WTC11 (cell line): ENCODE measurements around the gene DMPK. TPM values are rescaled to one million over a fixed set of nuclear protein-coding genes. Genes with fewer than 3 reads are reported as not detected.

ENCODE experiments used
- ARID4B ChIP-seq: sonication (generic); formaldehyde crosslinking; IDR thresholded peaks from 2 replicates; pipeline ENCODE4 v1.8.0; 2023; ENCODE audit warnings: missing genetic modification reagents, mild to moderate bottlenecking, borderline replicate concordance
- ATF2 ChIP-seq: sonication (generic); formaldehyde crosslinking; IDR thresholded peaks from 2 replicates; pipeline ENCODE4 v1.8.1; 2022; ENCODE audit warnings: low read depth, missing genetic modification reagents, borderline replicate concordance
- ESRRA ChIP-seq: sonication (generic); formaldehyde crosslinking; IDR thresholded peaks from 2 replicates; pipeline ENCODE4 v1.8.1; 2022; ENCODE audit warnings: mild to moderate bottlenecking, missing genetic modification reagents, borderline replicate concordance
- FOXJ3 ChIP-seq: sonication (generic); formaldehyde crosslinking; IDR thresholded peaks from 2 replicates; pipeline ENCODE4 v1.9.0; 2021; ENCODE audit warnings: missing genetic modification reagents, mild to moderate bottlenecking, borderline replicate concordance
- FOXP4 ChIP-seq: sonication (generic); formaldehyde crosslinking; IDR thresholded peaks from 2 replicates; pipeline ENCODE4 v1.8.0; 2022; ENCODE audit warnings: mild to moderate bottlenecking, missing genetic modification reagents
- GRHL2 ChIP-seq: fragments of 250-450 bp; sonication (Bioruptor Pico); IDR thresholded peaks from 2 replicates; pipeline ENCODE4 v1.8.0; 2022; ENCODE audit warnings: mild to moderate bottlenecking, moderate library complexity; ENCODE audit not compliant: insufficient replicate concordance, severe bottlenecking
- HMGA2 ChIP-seq: fragments of 250-450 bp; sonication (Bioruptor Pico); IDR thresholded peaks from 2 replicates; pipeline ENCODE4 v1.4.0; 2021; ENCODE audit warnings: mild to moderate bottlenecking, moderate library complexity
- IRF1 ChIP-seq: sonication (generic); formaldehyde crosslinking; IDR thresholded peaks from 2 replicates; pipeline ENCODE4 v1.8.0; 2023; ENCODE audit warnings: missing genetic modification reagents
- IRF2 ChIP-seq: sonication (generic); formaldehyde crosslinking; IDR thresholded peaks from 2 replicates; pipeline ENCODE4 v1.8.0; 2022; ENCODE audit warnings: low read depth, missing genetic modification reagents, borderline replicate concordance
- MAX ChIP-seq: sonication (generic); formaldehyde crosslinking; IDR thresholded peaks from 2 replicates; pipeline ENCODE4 v1.8.0; 2022; ENCODE audit warnings: mild to moderate bottlenecking, missing genetic modification reagents
- MXD4 ChIP-seq: fragments of 250-450 bp; sonication (Bioruptor Pico); IDR thresholded peaks from 2 replicates; pipeline ENCODE4 v1.8.0; 2021; ENCODE audit warnings: mild to moderate bottlenecking, moderate library complexity, borderline replicate concordance
- NFATC4 ChIP-seq: fragments of 250-450 bp; sonication (Bioruptor Pico); IDR thresholded peaks from 2 replicates; pipeline ENCODE4 v1.9.0; 2021; ENCODE audit warnings: mild to moderate bottlenecking
- NR3C1 ChIP-seq: sonication (generic); formaldehyde crosslinking; conservative IDR thresholded peaks from 2 replicates; pipeline ENCODE4 v1.8.1; 2023; ENCODE audit warnings: low read depth, mild to moderate bottlenecking, missing genetic modification reagents
- PRRX2 ChIP-seq: fragments of 250-450 bp; sonication (Bioruptor Pico); IDR thresholded peaks from 2 replicates; pipeline ENCODE4 v1.8.0; 2021; ENCODE audit warnings: mild to moderate bottlenecking
- SMAD3 ChIP-seq: sonication (generic); formaldehyde crosslinking; IDR thresholded peaks from 2 replicates; pipeline ENCODE4 v1.8.0; 2022; ENCODE audit warnings: missing genetic modification reagents, mild to moderate bottlenecking, borderline replicate concordance
- STAT6 ChIP-seq: sonication (generic); formaldehyde crosslinking; conservative IDR thresholded peaks from 2 replicates; pipeline ENCODE4 v1.8.1; 2023; ENCODE audit warnings: mild to moderate bottlenecking, low read depth, missing genetic modification reagents, moderate library complexity
- TEAD1 ChIP-seq: sonication (generic); formaldehyde crosslinking; IDR thresholded peaks from 2 replicates; pipeline ENCODE4 v1.8.0; 2022; ENCODE audit warnings: mild to moderate bottlenecking, missing genetic modification reagents
- USF1 ChIP-seq: sonication (generic); formaldehyde crosslinking; IDR thresholded peaks from 2 replicates; pipeline ENCODE4 v1.8.0; 2022; ENCODE audit warnings: mild to moderate bottlenecking, missing genetic modification reagents
- ZBTB43 ChIP-seq: sonication (generic); formaldehyde crosslinking; IDR thresholded peaks from 2 replicates; pipeline ENCODE4 v1.8.1; 2023; ENCODE audit warnings: mild to moderate bottlenecking, missing genetic modification reagents
- ZNF317 ChIP-seq: sonication (generic); formaldehyde crosslinking; IDR thresholded peaks from 2 replicates; pipeline ENCODE4 v1.8.1; 2023; ENCODE audit warnings: low read depth, mild to moderate bottlenecking, moderate library complexity, missing genetic modification reagents, borderline replicate concordance
- ZNF416 ChIP-seq: fragments of 250-450 bp; sonication (Bioruptor Pico); IDR thresholded peaks from 2 replicates; pipeline ENCODE4 v1.9.0; 2021; ENCODE audit warnings: mild to moderate bottlenecking, inconsistent platforms
- total RNA-seq: library from RNA; stranded (reverse); gene quantifications from 3 replicates; pipeline ENCODE4 v1.2.3, GENCODE V29; 2021

Gene DMPK
- total RNA-seq, 1 experiment from 2014 or later, result 42.7 TPM

GRCh38 chr19:45770192-45771101, 11.8 kb downstream of the DMPK start (continued):
- no peak for TF ChIP-seq FOXP4 (CRISPR knock-in tag)
- no peak for TF ChIP-seq STAT6 (CRISPR knock-in tag)
- TF ChIP-seq ESRRA, result no peak
- no peak for TF ChIP-seq GRHL2
- peak; percentile 84 for TF ChIP-seq PRRX2 (CRISPR knock-in tag)
- no peak for TF ChIP-seq ZNF416 (CRISPR knock-in tag)
- peak; percentile 53; the same call in 1 of the 2 replicates for TF ChIP-seq USF1 (CRISPR knock-in tag)
- TF ChIP-seq FOXJ3, result no peak
- peak; percentile 34; the same call in 1 of the 2 replicates for TF ChIP-seq ZNF317 (CRISPR knock-in tag)
- TF ChIP-seq NFATC4 (CRISPR knock-in tag), result peak; percentile 84; the same call in 1 of the 2 replicates
- no peak for TF ChIP-seq HMGA2 (CRISPR knock-in tag)
- no peak; the same call in 1 of the 2 replicates for TF ChIP-seq TEAD1
- TF ChIP-seq ATF2 (CRISPR knock-in tag), result 0 out of 2 replicates have a peak, but pooled peaks have one; percentile 33
- TF ChIP-seq MXD4 (CRISPR knock-in tag), result no peak
- TF ChIP-seq MAX (CRISPR knock-in tag), result peak; percentile 73
- TF ChIP-seq IRF1 (CRISPR knock-in tag), result 0 out of 2 replicates have a peak, but pooled peaks have one; percentile 6
- TF ChIP-seq SMAD3 (CRISPR knock-in tag), result 0 out of 2 replicates have a peak, but pooled peaks have one; percentile 47
- TF ChIP-seq ZBTB43 (CRISPR knock-in tag), result peak; percentile 79
- peak; percentile 21; the same call in 1 of the 2 replicates for TF ChIP-seq ARID4B
- TF ChIP-seq NR3C1 (CRISPR knock-in tag), result no peak
- no peak for TF ChIP-seq IRF2
